Measurements from ENCODE around the gene ZNF628.

GRCh38 chr19:55462722-55463121 lies 13.7 kb upstream of the ZNF628 start:
- TF ChIP-seq POLR2A (IDR thresholded peaks at IDR 0.05; ENCODE audit: low read depth, low read length) = no peak
- no peak for TF ChIP-seq POLR2AphosphoS5 (IDR thresholded peaks at IDR 0.05; ENCODE audit: low read depth, low read length)
- no peak for TF ChIP-seq POU2F2 (IDR thresholded peaks at IDR 0.05; ENCODE audit: low read depth, low read length)
- TF ChIP-seq PAX5 (IDR thresholded peaks at IDR 0.05; ENCODE audit: insufficient read depth, low read length, severe bottlenecking) = no peak

All from GM12891 (cell line).